ENCODE results near the gene IGFBPL1. TPM values are rescaled to one million over a fixed set of nuclear protein-coding genes. Genes with fewer than 3 reads are reported as not detected.

IGFBPL1 gene
- polyA plus RNA-seq, 1 donor (not counting 4 experiments of a cell fraction or from before 2014, with no cell fraction given): not detected

DNA sequence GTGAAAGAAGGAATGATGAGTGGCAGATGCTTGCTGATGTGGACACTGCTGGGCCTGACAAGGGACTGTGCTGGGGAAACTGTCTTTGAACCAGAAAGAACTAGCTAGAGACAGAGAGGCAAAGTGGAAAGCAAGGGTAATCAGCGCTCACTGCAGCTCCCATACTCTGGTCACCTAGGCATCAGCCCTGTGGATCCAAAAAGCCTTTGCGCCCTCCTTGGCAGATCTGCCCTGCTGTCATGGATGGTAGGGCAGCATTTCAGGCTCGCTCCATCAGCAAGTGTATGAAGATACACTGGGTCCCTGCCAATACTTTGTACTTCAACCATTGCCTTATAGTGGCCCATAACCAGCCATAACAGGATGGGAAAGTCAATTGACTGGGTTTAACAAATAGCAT, 38.4 kb downstream of the IGFBPL1 start:
- H3K79me2 ChIP-seq (ENCODE audit: control insufficient read depth, insufficient read depth, low read length): no peaks in the 10 kb centered on the region
- no peaks in the 10 kb centered on the region for H3K36me3 ChIP-seq (ENCODE audit: control insufficient read depth in 2 of 2, extremely low read depth in 1 of 2, insufficient read depth in 2 of 2, low read length in 2 of 2)
- H3K4me2 ChIP-seq (ENCODE audit: control insufficient read depth, extremely low read depth, insufficient read depth, low read depth, low read length): no peak overlapping the region
- peaks cover 8% of the 10 kb centered on the region for H3K27me3 ChIP-seq (ENCODE audit: control insufficient read depth, extremely low read depth, insufficient read depth, low read length)
- DNase-seq (ENCODE audit: low read depth, low spot score) (no peak), FAIRE-seq (no peak)
- no peak overlapping the region for H3K27ac ChIP-seq (ENCODE audit: control insufficient read depth, insufficient read depth, low read length)
- no peaks in the 10 kb centered on the region for H3K4me1 ChIP-seq (ENCODE audit: control insufficient read depth, extremely low read depth, insufficient read depth, low read length)
- H3K4me3 ChIP-seq (ENCODE audit: control insufficient read depth in 2 of 3, extremely low read depth in 1 of 3, insufficient read depth in 2 of 3, low read depth in 1 of 3, low read length in 3 of 3): no peak overlapping the region
- dilution Hi-C loops (cut with MboI; ENCODE audit: extremely low pct_ligation_motif_present, low sequenced_read_pairs): no loop called here
- no peaks in the 10 kb centered on the region for H3K9me1 ChIP-seq (ENCODE audit: control insufficient read depth, extremely low read depth, insufficient read depth, low read length)
- no peak overlapping the region for H3K9ac ChIP-seq (ENCODE audit: control insufficient read depth, extremely low read depth, insufficient read depth, low read length)
- TF ChIP-seq CTCF (optimal IDR thresholded peaks at IDR 0.05 in 1 of 3, IDR thresholded peaks at IDR 0.05 in 1 of 3, conservative IDR thresholded peaks at IDR 0.05 in 1 of 3; ENCODE audit: extremely low read depth in 1 of 3, insufficient read depth in 2 of 3, low read length in 3 of 3) (no peak), EZH2 (IDR thresholded peaks at IDR 0.05; ENCODE audit: low read length) (no peak)
- no peak overlapping the region for H2AFZ ChIP-seq (ENCODE audit: control insufficient read depth, low read length)
- no peaks in the 10 kb centered on the region for H3K9me3 ChIP-seq (ENCODE audit: control insufficient read depth, low read depth, low read length)
- H4K20me1 ChIP-seq (ENCODE audit: control insufficient read depth, extremely low read depth, insufficient read depth, low read length): no peaks in the 10 kb centered on the region

- no peaks in the 10 kb centered on the region for H3K4me1 ChIP-seq (ENCODE audit: control insufficient read depth, extremely low read depth, insufficient read depth, low read length)
- no peak overlapping the region for H3K9ac ChIP-seq (ENCODE audit: control insufficient read depth, extremely low read depth, insufficient read depth, low read length)
- TF ChIP-seq EZH2 (IDR thresholded peaks at IDR 0.05; ENCODE audit: low read length): no peak
- TF ChIP-seq CTCF (optimal IDR thresholded peaks at IDR 0.05 in 1 of 3, IDR thresholded peaks at IDR 0.05 in 1 of 3, conservative IDR thresholded peaks at IDR 0.05 in 1 of 3; ENCODE audit: extremely low read depth in 1 of 3, insufficient read depth in 2 of 3, low read length in 3 of 3): no peak
- no peak for DNase-seq (ENCODE audit: low read depth, low spot score)
- no peaks in the 10 kb centered on the region for H3K9me1 ChIP-seq (ENCODE audit: control insufficient read depth, extremely low read depth, insufficient read depth, low read length)
- no peak for FAIRE-seq
- H2AFZ ChIP-seq (ENCODE audit: control insufficient read depth, low read length): no peak overlapping the region
- H3K4me3 ChIP-seq (ENCODE audit: control insufficient read depth in 2 of 3, extremely low read depth in 1 of 3, insufficient read depth in 2 of 3, low read depth in 1 of 3, low read length in 3 of 3): no peak overlapping the region
- H3K27me3 ChIP-seq (ENCODE audit: control insufficient read depth, extremely low read depth, insufficient read depth, low read length): peaks cover 5% of the 10 kb centered on the region
- dilution Hi-C loops (cut with MboI; ENCODE audit: extremely low pct_ligation_motif_present, low sequenced_read_pairs): no loop called here
- no peaks in the 10 kb centered on the region for H3K79me2 ChIP-seq (ENCODE audit: control insufficient read depth, insufficient read depth, low read length)
- H4K20me1 ChIP-seq (ENCODE audit: control insufficient read depth, extremely low read depth, insufficient read depth, low read length): no peaks in the 10 kb centered on the region
- H3K4me2 ChIP-seq (ENCODE audit: control insufficient read depth, extremely low read depth, insufficient read depth, low read depth, low read length): no peak overlapping the region
- H3K9me3 ChIP-seq (ENCODE audit: control insufficient read depth, low read depth, low read length): no peaks in the 10 kb centered on the region
- no peak overlapping the region for H3K27ac ChIP-seq (ENCODE audit: control insufficient read depth, insufficient read depth, low read length)
- no peaks in the 10 kb centered on the region for H3K36me3 ChIP-seq (ENCODE audit: control insufficient read depth in 2 of 2, extremely low read depth in 1 of 2, insufficient read depth in 2 of 2, low read length in 2 of 2)
These were observed 39.0 kb downstream of the IGFBPL1 start for GRCh38 chr9:38384990-38385848.

Data from keratinocyte (primary cell).